SK-N-SH treated with all-trans-retinoic acid at 6 μM for 48 hours (cell line): Measurements from ENCODE around the gene DCC.

ENCODE experiments used
- ARNTL ChIP-seq: fragments of 450-650 bp; formaldehyde crosslinking; IDR thresholded peaks from 2 replicates; pipeline ENCODE4 v1.5.0; 2020; ENCODE audit warnings: low read depth, mild to moderate bottlenecking, moderate library complexity, borderline replicate concordance
- CSDC2 ChIP-seq: fragments of 250-450 bp; sonication (Bioruptor Pico); IDR thresholded peaks from 2 replicates; pipeline ENCODE4 v1.5.0; 2020; ENCODE audit warnings: mild to moderate bottlenecking, moderate library complexity

- TF ChIP-seq ARNTL (CRISPR knock-in tag) (no peak), CSDC2 (CRISPR knock-in tag) (no peak)
Measured at GRCh38 chr18:53503914-53504441, 1164.0 kb downstream of the DCC start.
